Right lobe of liver (tissue), 4 donors: ENCODE measurements around the gene USH1C.

Experiments used
- CTCF ChIP-seq, 4 donors: fragments of 200-600 bp in 3 of 4; fragments of 450-650 bp in 1 of 4; IDR thresholded peaks; one replicate each; pipeline versions ENCODE4 v1.5.1 to v1.8.0; 2016 to 2022; ENCODE audit warnings: antibody characterized with exemption in 4 of 4, mild to moderate bottlenecking in 2 of 4
- POLR2A ChIP-seq: fragments of 450-650 bp; IDR thresholded peaks from one replicate; pipeline ENCODE4 v1.6.1; 2017; ENCODE audit warnings: antibody characterized with exemption, mild to moderate bottlenecking
- donor health status: DM: no; HTN: no; CAD: no.
- donor health status: DM: no; HTN: no; CAD: no.
- donor health status: DM: no; HTN: yes; CAD: no.

DNA sequence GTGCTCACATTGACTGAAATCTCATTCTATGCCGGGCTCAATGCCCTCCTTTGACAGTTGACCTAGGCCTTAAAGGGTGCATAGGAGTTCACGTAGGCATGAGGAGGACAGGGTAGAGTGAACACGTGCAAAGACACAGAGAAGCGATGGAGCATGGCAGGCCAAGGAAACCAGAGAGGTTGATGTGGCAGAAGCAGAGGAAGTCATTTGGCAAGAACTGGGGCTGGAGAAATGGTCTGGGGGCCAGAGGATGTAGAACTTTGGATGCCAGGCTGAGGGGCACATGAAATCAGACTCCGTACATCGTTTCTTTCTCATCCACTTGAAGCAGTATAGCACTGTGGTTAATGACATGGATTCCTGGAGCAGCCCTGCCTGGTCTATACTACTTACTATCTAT, 54.0 kb downstream of the USH1C start:
- TF ChIP-seq CTCF (IDR thresholded peaks at IDR 0.05) (no peak), POLR2A (no peak)
